Measurements from ENCODE around the gene PLCB3.

Gene PLCB3

GRCh38 chr11:64290352-64291261, 39.3 kb downstream of the PLCB3 start:
- DNase-seq: no peak

- DNase-seq: no peak
Observed at GRCh38 chr11:64291262-64291751, 40.0 kb downstream of the PLCB3 start, which contains the start of gene KCNK4. TSS of gene KCNK4 (plus strand) at chr11:64291302. CDS start at chr11:64293019, 1,717 bp downstream.

- no peak for DNase-seq
Observed at GRCh38 chr11:64291752-64292459, 40.6 kb downstream of the PLCB3 start.

GRCh38 chr11:64292460-64293254, 41.3 kb downstream of the PLCB3 start:
- no peak for DNase-seq

GRCh38 chr11:64294774-64295173, 43.4 kb downstream of the PLCB3 start:
- DNase-seq: no peak

- no peak for DNase-seq
Observed at GRCh38 chr11:64295760-64296159, 44.4 kb downstream of the PLCB3 start.

- no peak for DNase-seq
Observed at GRCh38 chr11:64296236-64296635, 44.9 kb downstream of the PLCB3 start.

GRCh38 chr11:64296830-64297698, 45.7 kb downstream of the PLCB3 start:
- no peak for DNase-seq

GRCh38 chr11:64297699-64298358, 46.5 kb downstream of the PLCB3 start:
- DNase-seq: no peak

- DNase-seq: peak; percentile 77
Observed at GRCh38 chr11:64298966-64299846, 47.9 kb downstream of the PLCB3 start.

GRCh38 chr11:64299847-64300648, 48.7 kb downstream of the PLCB3 start, which contains the start of gene CATSPERZ:
TSS of gene CATSPERZ (plus strand) at chr11:64300358. CDS start at chr11:64300411, 53 bp downstream.
- no peak for DNase-seq

GRCh38 chr11:64303109-64304031, 52.0 kb downstream of the PLCB3 start:
- DNase-seq: no peak

GRCh38 chr11:64304032-64304315, 52.6 kb downstream of the PLCB3 start:
- DNase-seq: no peak

- DNase-seq: peak; percentile 90
Observed at GRCh38 chr11:64304316-64305072, 53.2 kb downstream of the PLCB3 start.

GRCh38 chr11:64305075-64305690, 53.9 kb downstream of the PLCB3 start, which contains the start of gene ESRRA:
TSS of gene ESRRA (plus strand) at chr11:64305524. CDS start at chr11:64307180, 1,656 bp downstream.
- DNase-seq: peak; percentile 98

GRCh38 chr11:64305691-64306562, 54.6 kb downstream of the PLCB3 start:
- peak; percentile 63 for DNase-seq

All from midbrain (tissue), 1 donor.